PFSK-1 (cell line): ENCODE data around the gene APOA4.
A peak's percentile ranks its signal among the peaks of the same experiment; 100 is the strongest.

Experiments used
- FOXP2 ChIP-seq: optimal IDR thresholded peaks from 2 replicates; pipeline ENCODE3; 2011; ENCODE audit warnings: borderline replicate concordance, control low read depth, inconsistent platforms; ENCODE audit not compliant: insufficient read depth; ENCODE audit errors: extremely low read length, extremely low read depth
- POLR2AphosphoS5 ChIP-seq: IDR thresholded peaks from 2 replicates; pipeline ENCODE4 v1.6.1; 2012; ENCODE audit warnings: low read depth, mild to moderate bottlenecking, control low read depth, low read length, moderate library complexity
- SIN3A ChIP-seq: IDR thresholded peaks from 2 replicates; pipeline ENCODE4 v1.6.1; 2012; ENCODE audit warnings: mild to moderate bottlenecking, low read length, moderate library complexity, borderline replicate concordance; ENCODE audit not compliant: insufficient read depth
- TAF1 ChIP-seq: IDR thresholded peaks from 2 replicates; pipeline ENCODE4 v1.6.1; 2012; ENCODE audit warnings: low read length, control low read depth, borderline replicate concordance; ENCODE audit not compliant: insufficient read depth
- TF ChIP-seq, protein P1 (sequence below), 2 experiments: IDR thresholded peaks; 2 replicates each; pipeline versions ENCODE4 v1.6.1 to v1.8.0; 2011 to 2012; ENCODE audit warnings: low read depth in 2 of 2, low read length in 2 of 2, control low read depth in 1 of 2, inconsistent platforms in 1 of 2, mild to moderate bottlenecking in 1 of 2, moderate library complexity in 1 of 2; ENCODE audit not compliant: insufficient read depth in 1 of 2

APOA4 gene

DNA sequence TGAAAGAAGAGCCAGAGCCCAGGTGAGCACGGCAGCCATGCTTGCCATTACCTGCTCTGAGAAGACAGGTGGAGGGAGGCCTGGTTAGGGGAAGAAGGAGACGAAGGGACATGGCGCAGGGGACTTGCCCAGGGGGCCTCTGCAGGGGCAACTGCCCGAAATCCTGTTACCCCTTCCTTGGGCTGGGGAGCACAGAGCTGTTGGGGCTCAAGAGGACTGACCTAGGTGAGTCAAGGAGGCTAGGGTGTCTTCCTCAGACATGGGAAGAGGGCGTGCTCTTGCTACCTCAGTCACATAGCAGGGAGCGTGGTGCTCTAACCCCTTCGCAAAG is 31.3 kb downstream of the APOA4 start, which contains the start of gene APOA5:
APOA5 (minus strand) TSS at position 67 of the 331 bp plus-strand sequence; CDS start at position 48, 19 bp downstream.
- TF ChIP-seq, protein P1, sequence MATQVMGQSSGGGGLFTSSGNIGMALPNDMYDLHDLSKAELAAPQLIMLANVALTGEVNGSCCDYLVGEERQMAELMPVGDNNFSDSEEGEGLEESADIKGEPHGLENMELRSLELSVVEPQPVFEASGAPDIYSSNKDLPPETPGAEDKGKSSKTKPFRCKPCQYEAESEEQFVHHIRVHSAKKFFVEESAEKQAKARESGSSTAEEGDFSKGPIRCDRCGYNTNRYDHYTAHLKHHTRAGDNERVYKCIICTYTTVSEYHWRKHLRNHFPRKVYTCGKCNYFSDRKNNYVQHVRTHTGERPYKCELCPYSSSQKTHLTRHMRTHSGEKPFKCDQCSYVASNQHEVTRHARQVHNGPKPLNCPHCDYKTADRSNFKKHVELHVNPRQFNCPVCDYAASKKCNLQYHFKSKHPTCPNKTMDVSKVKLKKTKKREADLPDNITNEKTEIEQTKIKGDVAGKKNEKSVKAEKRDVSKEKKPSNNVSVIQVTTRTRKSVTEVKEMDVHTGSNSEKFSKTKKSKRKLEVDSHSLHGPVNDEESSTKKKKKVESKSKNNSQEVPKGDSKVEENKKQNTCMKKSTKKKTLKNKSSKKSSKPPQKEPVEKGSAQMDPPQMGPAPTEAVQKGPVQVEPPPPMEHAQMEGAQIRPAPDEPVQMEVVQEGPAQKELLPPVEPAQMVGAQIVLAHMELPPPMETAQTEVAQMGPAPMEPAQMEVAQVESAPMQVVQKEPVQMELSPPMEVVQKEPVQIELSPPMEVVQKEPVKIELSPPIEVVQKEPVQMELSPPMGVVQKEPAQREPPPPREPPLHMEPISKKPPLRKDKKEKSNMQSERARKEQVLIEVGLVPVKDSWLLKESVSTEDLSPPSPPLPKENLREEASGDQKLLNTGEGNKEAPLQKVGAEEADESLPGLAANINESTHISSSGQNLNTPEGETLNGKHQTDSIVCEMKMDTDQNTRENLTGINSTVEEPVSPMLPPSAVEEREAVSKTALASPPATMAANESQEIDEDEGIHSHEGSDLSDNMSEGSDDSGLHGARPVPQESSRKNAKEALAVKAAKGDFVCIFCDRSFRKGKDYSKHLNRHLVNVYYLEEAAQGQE (IDR thresholded peaks at IDR 0.05; ENCODE audit: insufficient read depth in 1 of 2, low read depth in 2 of 2, low read length in 2 of 2): no peak
- TF ChIP-seq POLR2AphosphoS5 (no peak), FOXP2 (no peak), SIN3A (no peak), TAF1 (no peak)

DNA sequence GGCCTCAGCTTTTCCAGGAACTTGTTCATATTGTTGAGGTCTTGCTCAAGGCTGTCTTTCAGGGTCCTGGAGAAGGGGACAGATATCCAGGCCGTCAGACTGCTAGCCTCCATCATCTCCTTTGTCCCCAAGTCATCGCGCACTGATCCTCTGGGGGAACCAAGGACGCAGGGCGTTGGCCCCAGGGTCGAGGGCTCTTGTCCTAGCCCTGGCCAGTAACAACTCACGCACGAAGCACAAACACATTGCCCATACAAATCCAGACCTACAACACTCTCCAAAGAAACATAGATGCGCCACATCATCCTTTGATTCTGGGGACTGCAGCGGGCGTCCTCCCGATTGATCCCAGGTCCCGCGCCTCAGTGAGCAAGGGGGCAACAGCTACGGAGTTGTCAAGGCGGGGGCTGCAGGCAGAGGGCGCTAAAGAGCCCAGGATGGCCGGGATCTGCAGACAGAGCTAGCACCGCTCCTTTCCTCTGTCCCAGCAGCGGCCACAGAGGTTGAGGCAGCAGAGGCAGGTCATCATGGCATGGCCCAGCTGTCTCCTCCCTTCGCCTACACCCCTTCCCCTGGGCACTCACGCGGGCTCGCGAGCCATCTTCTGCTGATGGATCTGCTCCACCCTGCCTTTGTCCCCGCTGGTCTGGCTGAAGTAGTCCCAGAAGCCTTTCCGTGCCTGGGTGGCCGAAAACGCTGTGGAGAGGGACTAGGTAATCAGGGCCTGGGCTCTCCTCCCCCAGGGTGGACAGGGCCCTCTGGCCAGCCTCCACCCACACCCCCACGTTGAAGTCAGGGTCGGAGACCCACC is 31.9 kb downstream of the APOA4 start:
- TF ChIP-seq FOXP2 (peak; percentile 55), POLR2AphosphoS5 (no peak)

DNA sequence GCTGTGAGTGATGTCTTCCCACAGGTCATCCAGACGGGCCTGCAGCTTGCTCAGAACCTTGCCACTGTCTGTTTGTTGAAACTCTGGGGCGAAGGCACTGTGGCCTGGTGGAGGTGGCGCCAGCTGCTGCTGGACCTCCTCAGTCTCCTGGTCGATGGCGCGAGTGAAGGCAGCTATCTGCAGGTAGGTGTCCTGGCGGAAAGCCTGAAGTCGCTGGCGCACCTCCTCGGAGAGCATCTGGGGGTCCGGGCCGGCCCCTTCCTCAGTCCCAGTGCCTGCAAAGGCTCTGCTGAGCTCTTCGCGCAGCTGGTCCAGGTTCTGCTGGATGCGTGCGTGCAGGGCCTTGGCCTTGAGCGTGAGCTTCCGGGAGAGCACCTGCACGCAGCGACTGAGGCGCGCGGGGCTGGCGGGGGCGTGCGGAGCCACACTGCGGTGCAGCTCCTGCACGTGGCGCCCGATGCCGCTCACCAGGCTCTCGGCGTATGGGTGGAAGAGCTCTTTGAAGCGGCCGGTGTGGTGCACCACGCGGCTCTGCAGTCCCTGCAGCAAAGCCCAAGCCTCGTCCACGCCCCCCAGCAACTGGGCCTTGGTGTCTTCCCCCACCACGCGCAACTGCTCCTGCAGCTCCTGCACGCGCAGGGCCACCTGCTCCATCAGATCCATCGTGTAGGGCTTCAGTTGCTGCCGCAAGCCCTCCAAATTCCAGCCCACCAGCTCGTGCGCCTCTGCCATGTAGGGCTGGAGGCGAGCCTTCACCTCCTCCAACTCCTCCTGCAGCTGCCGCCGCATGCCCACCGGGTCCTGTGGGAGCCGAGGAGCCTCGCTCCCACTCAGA is 32.7 kb downstream of the APOA4 start:
- TF ChIP-seq SIN3A (no peak), POLR2AphosphoS5 (no peak), FOXP2 (no peak), TAF1 (no peak)
- TF ChIP-seq, protein P1 (IDR thresholded peaks at IDR 0.05; ENCODE audit: insufficient read depth in 1 of 2, low read depth in 2 of 2, low read length in 2 of 2): no peak

DNA sequence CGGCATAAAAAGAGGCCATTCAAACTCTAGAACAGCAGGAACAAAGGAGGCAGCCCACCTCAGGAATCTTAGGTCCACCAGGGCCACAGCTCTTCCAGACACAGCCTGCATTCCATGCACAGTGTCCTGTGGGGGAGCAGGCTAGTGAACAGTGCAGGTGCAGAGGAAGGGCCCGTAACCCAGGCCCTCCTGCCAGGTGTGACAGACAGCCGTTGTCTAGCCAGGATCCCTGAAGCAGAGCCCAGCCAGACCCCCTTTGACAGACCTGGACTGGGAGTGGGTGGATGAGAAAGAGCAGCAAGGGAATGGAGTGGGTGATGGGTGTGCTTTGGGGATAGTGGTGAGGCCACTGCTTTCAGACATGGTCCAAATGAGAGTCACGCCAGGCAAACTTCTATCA is 34.1 kb downstream of the APOA4 start:
- TF ChIP-seq SIN3A (no peak), TAF1 (no peak), FOXP2 (no peak), POLR2AphosphoS5 (no peak)
- TF ChIP-seq, protein P1 (IDR thresholded peaks at IDR 0.05; ENCODE audit: insufficient read depth in 1 of 2, low read depth in 2 of 2, low read length in 2 of 2): no peak

DNA sequence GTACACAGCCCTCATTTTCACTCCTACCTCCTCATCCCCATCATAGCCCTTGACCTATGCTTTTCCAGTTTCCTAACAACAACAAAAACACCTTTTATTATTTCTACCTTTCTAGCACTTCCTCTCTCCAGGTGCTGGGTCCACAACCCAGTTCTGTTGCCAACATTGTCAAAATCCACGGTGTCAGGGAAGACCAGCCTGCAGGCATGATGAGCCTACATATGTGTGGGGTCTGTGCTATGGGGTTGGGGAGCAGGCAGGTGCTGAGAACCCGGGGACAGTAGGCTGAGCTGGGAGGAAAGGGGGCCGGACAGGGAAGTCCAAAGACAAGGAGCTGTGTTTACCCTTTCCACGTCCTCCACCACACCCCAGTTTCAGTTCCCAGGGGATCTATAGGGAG is 34.6 kb downstream of the APOA4 start:
- TF ChIP-seq, protein P1 (IDR thresholded peaks at IDR 0.05; ENCODE audit: insufficient read depth in 1 of 2, low read depth in 2 of 2, low read length in 2 of 2): no peak
- TF ChIP-seq SIN3A (no peak), FOXP2 (no peak), POLR2AphosphoS5 (no peak), TAF1 (no peak)
